ENCODE measurements around the gene PPP1R12B.
"Not testable (repeated sequence)": the region's sequence is repeated elsewhere in the genome, so short reads cannot be mapped to it uniquely, and the experiment has no call there.

PPP1R12B gene

GRCh38 chr1:202320081-202320405 lies 28.5 kb upstream of the PPP1R12B start:
- ATAC-seq, result no peak
- peaks cover 29% of the 10 kb centered on the region for H3K27me3 Mint-ChIP-seq
- no peak overlapping the region for H3K4me3 Mint-ChIP-seq
- H3K36me3 Mint-ChIP-seq, result no peaks in the 10 kb centered on the region
- no peaks in the 10 kb centered on the region for H3K9me3 Mint-ChIP-seq
- no peaks in the 10 kb centered on the region for H3K4me1 Mint-ChIP-seq
- no peak overlapping the region for H3K27ac Mint-ChIP-seq

GRCh38 chr1:202323731-202324130 lies 24.8 kb upstream of the PPP1R12B start:
- no peak overlapping the region for H3K4me3 Mint-ChIP-seq
- no peaks in the 10 kb centered on the region for H3K9me3 Mint-ChIP-seq
- H3K27me3 Mint-ChIP-seq, result peaks cover 6% of the 10 kb centered on the region
- no peaks in the 10 kb centered on the region for H3K4me1 Mint-ChIP-seq
- H3K27ac Mint-ChIP-seq, result no peak overlapping the region
- peaks cover 6% of the 10 kb centered on the region for H3K36me3 Mint-ChIP-seq
- ATAC-seq, result no peak

- no peak for ATAC-seq
- Mint-ChIP-seq H3K36me3 (peaks cover 8% of the 10 kb centered on the region), H3K27ac (no peak overlapping the region), H3K9me3 (no peaks in the 10 kb centered on the region), H3K4me1 (no peaks in the 10 kb centered on the region), H3K27me3 (no peaks in the 10 kb centered on the region), H3K4me3 (no peak overlapping the region)
Observed at GRCh38 chr1:202324646-202325045, 23.9 kb upstream of the PPP1R12B start.

GRCh38 chr1:202329891-202330290 lies 18.6 kb upstream of the PPP1R12B start:
- no peak overlapping the region for H3K27ac Mint-ChIP-seq

GRCh38 chr1:202333861-202334260 lies 14.6 kb upstream of the PPP1R12B start:
- H3K4me1 Mint-ChIP-seq, result no peaks in the 10 kb centered on the region
- no peak overlapping the region for H3K27ac Mint-ChIP-seq
- H3K27me3 Mint-ChIP-seq, result no peaks in the 10 kb centered on the region
- no peak for ATAC-seq
- H3K36me3 Mint-ChIP-seq, result peaks cover 37% of the 10 kb centered on the region
- H3K4me3 Mint-ChIP-seq, result no peak overlapping the region
- H3K9me3 Mint-ChIP-seq, result no peaks in the 10 kb centered on the region

More at GRCh38 chr1:202329891-202330290, 18.6 kb upstream of the PPP1R12B start:
- Mint-ChIP-seq H3K9me3 (no peaks in the 10 kb centered on the region), H3K36me3 (peaks cover 42% of the 10 kb centered on the region), H3K27me3 (no peaks in the 10 kb centered on the region), H3K4me1 (no peaks in the 10 kb centered on the region), H3K4me3 (no peak overlapping the region)
- ATAC-seq, result no peak

GRCh38 chr1:202343652-202344349 lies 4.7 kb upstream of the PPP1R12B start:
- no peaks in the 10 kb centered on the region for H3K36me3 Mint-ChIP-seq
- ATAC-seq, result no peak
- no peaks in the 10 kb centered on the region for H3K27me3 Mint-ChIP-seq
- peaks cover 35% of the 10 kb centered on the region for H3K4me1 Mint-ChIP-seq
- H3K4me3 Mint-ChIP-seq, result peak overlapping the region; percentile 44
- no peaks in the 10 kb centered on the region for H3K9me3 Mint-ChIP-seq
- no peak overlapping the region for H3K27ac Mint-ChIP-seq

GRCh38 chr1:202348005-202348508 lies 442 bp upstream of the PPP1R12B start:
- Mint-ChIP-seq H3K9me3 (no peaks in the 10 kb centered on the region), H3K36me3 (no peaks in the 10 kb centered on the region), H3K27ac (peak overlapping the region; percentile 85), H3K4me3 (peak overlapping the region; percentile 98), H3K27me3 (no peaks in the 10 kb centered on the region), H3K4me1 (peaks cover 31% of the 10 kb centered on the region)
- no peak for ATAC-seq

GRCh38 chr1:202349206-202349928 lies 868 bp downstream of the PPP1R12B start:
- Mint-ChIP-seq H3K4me3 (peak overlapping the region; percentile 98), H3K36me3 (no peaks in the 10 kb centered on the region), H3K27ac (peak overlapping the region; percentile 85), H3K9me3 (no peaks in the 10 kb centered on the region), H3K4me1 (peaks cover 25% of the 10 kb centered on the region), H3K27me3 (no peaks in the 10 kb centered on the region)
- no peak for ATAC-seq

GRCh38 chr1:202351725-202352124 lies 3.2 kb downstream of the PPP1R12B start:
- H3K9me3 Mint-ChIP-seq, result no peaks in the 10 kb centered on the region
- H3K27me3 Mint-ChIP-seq, result no peaks in the 10 kb centered on the region
- peaks cover 25% of the 10 kb centered on the region for H3K4me1 Mint-ChIP-seq
- no peak overlapping the region for H3K27ac Mint-ChIP-seq
- no peaks in the 10 kb centered on the region for H3K36me3 Mint-ChIP-seq
- ATAC-seq, result no peak
- no peak overlapping the region for H3K4me3 Mint-ChIP-seq

- H3K9me3 Mint-ChIP-seq, H3K27me3 Mint-ChIP-seq, H3K4me3 Mint-ChIP-seq, H3K27ac Mint-ChIP-seq, H3K36me3 Mint-ChIP-seq, ATAC-seq: not testable (repeated sequence)
- peaks cover 21% of the 10 kb centered on the region for H3K4me1 Mint-ChIP-seq
Observed at GRCh38 chr1:202352583-202353197, 4.2 kb downstream of the PPP1R12B start.

GRCh38 chr1:202355944-202356553 lies 7.5 kb downstream of the PPP1R12B start:
- no peak for ATAC-seq
- no peaks in the 10 kb centered on the region for H3K27me3 Mint-ChIP-seq

GRCh38 chr1:202357506-202357905 lies 9.0 kb downstream of the PPP1R12B start:
- Mint-ChIP-seq H3K4me3 (no peak overlapping the region), H3K27ac (no peak overlapping the region)

More at GRCh38 chr1:202355944-202356553, 7.5 kb downstream of the PPP1R12B start:
- H3K36me3 Mint-ChIP-seq, result no peaks in the 10 kb centered on the region
- H3K4me1 Mint-ChIP-seq, result no peaks in the 10 kb centered on the region
- no peak overlapping the region for H3K27ac Mint-ChIP-seq
- no peaks in the 10 kb centered on the region for H3K9me3 Mint-ChIP-seq
- no peak overlapping the region for H3K4me3 Mint-ChIP-seq

GRCh38 chr1:202361224-202361623 lies 12.7 kb downstream of the PPP1R12B start:
- no peaks in the 10 kb centered on the region for H3K36me3 Mint-ChIP-seq
- no peak overlapping the region for H3K4me3 Mint-ChIP-seq
- no peaks in the 10 kb centered on the region for H3K9me3 Mint-ChIP-seq
- peaks cover 8% of the 10 kb centered on the region for H3K4me1 Mint-ChIP-seq
- H3K27ac Mint-ChIP-seq, result no peak overlapping the region
- ATAC-seq, result no peak
- no peaks in the 10 kb centered on the region for H3K27me3 Mint-ChIP-seq

More at GRCh38 chr1:202357506-202357905, 9.0 kb downstream of the PPP1R12B start:
- Mint-ChIP-seq H3K36me3 (no peaks in the 10 kb centered on the region), H3K9me3 (no peaks in the 10 kb centered on the region), H3K4me1 (peaks cover 8% of the 10 kb centered on the region), H3K27me3 (no peaks in the 10 kb centered on the region)
- ATAC-seq, result no peak

- no peaks in the 10 kb centered on the region for H3K36me3 Mint-ChIP-seq
- H3K27me3 Mint-ChIP-seq, result no peaks in the 10 kb centered on the region
- no peak overlapping the region for H3K27ac Mint-ChIP-seq
- ATAC-seq, result no peak
- no peak overlapping the region for H3K4me3 Mint-ChIP-seq
- H3K4me1 Mint-ChIP-seq, result peaks cover 8% of the 10 kb centered on the region
- no peaks in the 10 kb centered on the region for H3K9me3 Mint-ChIP-seq
Observed at GRCh38 chr1:202361701-202362100, 13.2 kb downstream of the PPP1R12B start.

- Mint-ChIP-seq H3K36me3 (no peaks in the 10 kb centered on the region), H3K4me1 (peaks cover 8% of the 10 kb centered on the region), H3K27me3 (no peaks in the 10 kb centered on the region), H3K27ac (no peak overlapping the region), H3K9me3 (no peaks in the 10 kb centered on the region), H3K4me3 (no peak overlapping the region)
- no peak for ATAC-seq
Observed at GRCh38 chr1:202362212-202362611, 13.7 kb downstream of the PPP1R12B start.

Measured in stimulated activated memory B cell treated with anti-CD40 and anti-IgM and Interleukin-4, amounts not matched to agents 10 μg/mL and 1 μg/mL and 100 μg/mL, for 72 hours (primary cell).